HG02642 (cell line): ENCODE measurements around the gene UPF2.
"Not testable (repeated sequence)": the region's sequence is repeated elsewhere in the genome, so short reads cannot be mapped to it uniquely, and the experiment has no call there.

Source experiments
- ATAC-seq: cut with Tn5 transposase; IDR thresholded peaks from one replicate; pipeline ENCODE4 v1.9.1; 2021; ENCODE audit warnings: mild to moderate bottlenecking; ENCODE audit not compliant: unreplicated experiment, poor library complexity

UPF2 gene

GRCh38 chr10:12042797-12043651 is at the start of gene UPF2:
UPF2 (minus strand) TSS chr10:12042809; CDS start chr10:12035423, 7,386 bp downstream.
- ATAC-seq = peak; percentile 66

GRCh38 chr10:12091421-12091820 is 48.8 kb upstream of the UPF2 start:
- no peak for ATAC-seq

GRCh38 chr10:12088919-12089318 is 46.3 kb upstream of the UPF2 start:
- ATAC-seq = no peak

- no peak for ATAC-seq
Observed at GRCh38 chr10:12081879-12082557, 39.4 kb upstream of the UPF2 start.

GRCh38 chr10:12081470-12081869 is 38.9 kb upstream of the UPF2 start:
- ATAC-seq = no peak

GRCh38 chr10:12077580-12078180 is 35.1 kb upstream of the UPF2 start:
- no peak for ATAC-seq

- no peak for ATAC-seq
Observed at GRCh38 chr10:12073526-12073925, 30.9 kb upstream of the UPF2 start.

- ATAC-seq = not testable (repeated sequence)
Observed at GRCh38 chr10:12071441-12071840, 28.8 kb upstream of the UPF2 start.

- ATAC-seq = peak; percentile 97
Observed at GRCh38 chr10:12068449-12069269, 26.1 kb upstream of the UPF2 start, which contains the start of gene DHTKD1. DHTKD1 (plus strand) TSS chr10:12068954; CDS start chr10:12069034, 80 bp downstream.

- no peak for ATAC-seq
Observed at GRCh38 chr10:12067336-12067735, 24.7 kb upstream of the UPF2 start.

- no peak for ATAC-seq
Observed at GRCh38 chr10:12063483-12063818, 20.8 kb upstream of the UPF2 start.

- no peak for ATAC-seq
Observed at GRCh38 chr10:12062754-12063482, 20.3 kb upstream of the UPF2 start.

- no peak for ATAC-seq
Observed at GRCh38 chr10:12061124-12061523, 18.5 kb upstream of the UPF2 start.

GRCh38 chr10:12056748-12057147 is 14.1 kb upstream of the UPF2 start:
- no peak for ATAC-seq

- ATAC-seq = no peak
Observed at GRCh38 chr10:12055732-12056131, 13.1 kb upstream of the UPF2 start.

GRCh38 chr10:12051241-12051640 is 8.6 kb upstream of the UPF2 start:
- no peak for ATAC-seq

- ATAC-seq = no peak
Observed at GRCh38 chr10:12050528-12050927, 7.9 kb upstream of the UPF2 start.

- no peak for ATAC-seq
Observed at GRCh38 chr10:12048547-12048946, 5.9 kb upstream of the UPF2 start.

- no peak for ATAC-seq
Observed at GRCh38 chr10:12045596-12045995, 3.0 kb upstream of the UPF2 start.

GRCh38 chr10:12042409-12042796 is 206 bp downstream of the UPF2 start:
- ATAC-seq = peak; percentile 13
